IMR-90 (cell line): Measurements from ENCODE around the gene B4GALT7. TPM values are rescaled to one million over a fixed set of nuclear protein-coding genes. Genes with fewer than 3 reads are reported as not detected.

Source experiments
- ATAC-seq: fragments of 200-7000 bp; cut with Tn5 transposase; 2 replicates; pipeline ENCODE4 v1.9.1; 2020; ENCODE audit warnings: low read depth, mild to moderate bottlenecking, moderate library complexity
- BruUV-seq: library from RNA; stranded (reverse); fragments of 400-500 nt; replicated peaks from 2 replicates; lab custom pipeline; 2021; lab: Mats Ljungman, UMichigan
- CTCF ChIA-PET: fragments of 300-600 bp; formaldehyde crosslinking; extraction: SDS; loops from one replicate; lab custom pipeline; 2021; ENCODE audit warnings: antibody characterized with exemption; lab: Yijun Ruan, JAX
- POLR2A ChIA-PET: fragments of 300-600 bp; sonication (Branson Sonifier 250); formaldehyde crosslinking; loops from one replicate; lab custom pipeline; 2022; ENCODE audit warnings: antibody characterized with exemption; ENCODE audit not compliant: unreplicated experiment; lab: Charles Lee
- DNase-seq: peaks from one replicate; pipeline ENCODE4 v3.0.0; 2013
- H2AFZ ChIP-seq: replicated peaks from 2 replicates; pipeline ENCODE3; 2013; ENCODE audit warnings: low read length, mild to moderate bottlenecking; ENCODE audit not compliant: poor library complexity
- H2AK5ac ChIP-seq: 2 replicates; pipeline ENCODE4 v1.6.1; 2013; ENCODE audit warnings: low read depth, low read length, inconsistent platforms
- H2AK9ac ChIP-seq: replicated peaks from 2 replicates; pipeline ENCODE3; 2013; ENCODE audit warnings: mild to moderate bottlenecking, low read depth, low read length, moderate library complexity; ENCODE audit not compliant: poor library complexity
- H2BK120ac ChIP-seq: 2 replicates; pipeline ENCODE4 v1.6.1; 2013; ENCODE audit warnings: low read depth, low read length, inconsistent platforms
- H2BK15ac ChIP-seq: 3 replicates; pipeline ENCODE4 v1.6.1; 2013; ENCODE audit warnings: low read depth, low read length, inconsistent platforms
- H2BK20ac ChIP-seq: 2 replicates; pipeline ENCODE4 v1.6.1; 2013; ENCODE audit warnings: low read depth, mild to moderate bottlenecking, inconsistent platforms, low read length, moderate library complexity
- H2BK5ac ChIP-seq: 2 replicates; pipeline ENCODE4 v1.6.1; 2013; ENCODE audit warnings: mild to moderate bottlenecking, low read depth, low read length, inconsistent platforms; ENCODE audit not compliant: poor library complexity, severe bottlenecking
- H3K14ac ChIP-seq: replicated peaks from 2 replicates; pipeline ENCODE4 v1.6.1; 2013; ENCODE audit warnings: low read depth, low read length, inconsistent platforms
- H3K18ac ChIP-seq: 2 replicates; pipeline ENCODE4 v1.6.1; 2013; ENCODE audit warnings: low read depth, low read length, control low read depth
- H3K23ac ChIP-seq: 2 replicates; pipeline ENCODE4 v1.6.1; 2013; ENCODE audit warnings: low read depth, low read length, inconsistent platforms
- H3K27ac ChIP-seq: 2 replicates; pipeline ENCODE4 v1.5.1; 2013; ENCODE audit warnings: mild to moderate bottlenecking, control low read depth, low read length; ENCODE audit not compliant: insufficient read depth
- H3K27me3 ChIP-seq: 2 replicates; pipeline ENCODE4 v1.6.1; 2013; ENCODE audit warnings: low read length; ENCODE audit not compliant: control insufficient read depth, insufficient read depth
- H3K36me3 ChIP-seq: 2 replicates; pipeline ENCODE4 v1.6.1; 2013; ENCODE audit warnings: low read length, mixed read lengths; ENCODE audit not compliant: control insufficient read depth, insufficient read depth
- H3K4ac ChIP-seq: 2 replicates; pipeline ENCODE4 v1.6.1; 2013; ENCODE audit warnings: low read depth, low read length, inconsistent platforms
- H3K4me1 ChIP-seq: 2 replicates; pipeline ENCODE4 v1.6.1; 2013; ENCODE audit warnings: low read length, mixed read lengths; ENCODE audit not compliant: control insufficient read depth, insufficient read depth
- H3K4me2 ChIP-seq: 2 replicates; pipeline ENCODE4 v1.6.1; 2013; ENCODE audit warnings: low read depth, mild to moderate bottlenecking, control low read depth, low read length, moderate library complexity
- H3K4me3 ChIP-seq: 2 replicates; pipeline ENCODE4 v1.5.1; 2013; ENCODE audit warnings: low read depth, mild to moderate bottlenecking, control low read depth, low read length, moderate library complexity; ENCODE audit not compliant: insufficient read depth
- H3K56ac ChIP-seq: 2 replicates; pipeline ENCODE4 v1.6.1; 2013; ENCODE audit warnings: low read length, inconsistent platforms; ENCODE audit not compliant: insufficient read depth; ENCODE audit errors: extremely low read depth
- H3K79me1 ChIP-seq, 2 experiments: 2 replicates each; pipeline ENCODE4 v1.6.1; 2013; ENCODE audit warnings: low read length in 2 of 2, inconsistent platforms in 1 of 2, low read depth in 1 of 2
- H3K9ac ChIP-seq: 2 replicates; pipeline ENCODE4 v1.6.1; 2013; ENCODE audit warnings: low read depth, low read length, control low read depth
- H3K9me1 ChIP-seq: 2 replicates; pipeline ENCODE4 v1.6.1; 2013; ENCODE audit warnings: low read length, inconsistent platforms; ENCODE audit not compliant: insufficient read depth
- H3K9me3 ChIP-seq: 2 replicates; pipeline ENCODE4 v1.6.1; 2013; ENCODE audit warnings: low read length; ENCODE audit not compliant: control insufficient read depth, insufficient read depth
- H4K20me1 ChIP-seq: 2 replicates; pipeline ENCODE4 v1.6.1; 2013; ENCODE audit warnings: low read length, inconsistent platforms; ENCODE audit not compliant: insufficient read depth
- H4K5ac ChIP-seq: 2 replicates; pipeline ENCODE4 v1.6.1; 2013; ENCODE audit warnings: mild to moderate bottlenecking, low read depth, low read length, control low read depth
- H4K8ac ChIP-seq, 2 experiments: 2 replicates each; pipeline ENCODE4 v1.6.1; 2013; ENCODE audit warnings: low read depth in 2 of 2, low read length in 2 of 2, control low read depth in 1 of 2, inconsistent platforms in 1 of 2
- H4K91ac ChIP-seq: 2 replicates; pipeline ENCODE4 v1.6.1; 2013; ENCODE audit warnings: low read depth, low read length, inconsistent platforms; ENCODE audit not compliant: insufficient read depth
- BHLHE40 ChIP-seq: fragments of 150-350 bp; IDR thresholded peaks from 2 replicates; pipeline ENCODE4 v1.6.1; 2016; ENCODE audit warnings: mild to moderate bottlenecking, low read depth, low read length
- CTCF ChIP-seq: conservative IDR thresholded peaks from 2 replicates; pipeline ENCODE4 v1.5.1; 2012; ENCODE audit warnings: mild to moderate bottlenecking, low read depth, low read length, improper control_type of control experiment
- ELK1 ChIP-seq: fragments of 150-350 bp; IDR thresholded peaks from 2 replicates; pipeline ENCODE4 v1.6.1; 2016; ENCODE audit warnings: low read depth, mild to moderate bottlenecking, low read length, moderate library complexity, borderline replicate concordance
- MXI1 ChIP-seq: IDR thresholded peaks from 2 replicates; pipeline ENCODE4 v1.6.1; 2012; ENCODE audit warnings: low read depth, mild to moderate bottlenecking, low read length, moderate library complexity, borderline replicate concordance
- POLR2A ChIP-seq: IDR thresholded peaks from 2 replicates; pipeline ENCODE4 v1.6.1; 2012; ENCODE audit warnings: mild to moderate bottlenecking, low read depth, low read length
- RAD21 ChIP-seq: IDR thresholded peaks from 2 replicates; pipeline ENCODE4 v1.6.1; 2012; ENCODE audit warnings: low read length, improper control_type of control experiment
- RFX5 ChIP-seq: IDR thresholded peaks from 2 replicates; pipeline ENCODE4 v1.8.0; 2012; ENCODE audit warnings: low read depth, mild to moderate bottlenecking, low read length, moderate library complexity
- USF2 ChIP-seq: fragments of 150-350 bp; IDR thresholded peaks from 2 replicates; pipeline ENCODE4 v1.6.1; 2017; ENCODE audit warnings: mild to moderate bottlenecking, antibody characterized with exemption, low read length, low read depth
- WGBS, 2 experiments: methylation state at CpG; one replicate each; pipeline versions ENCODE4 v1.1.5 to v1.1.7; 2013; ENCODE audit warnings: missing lambda C conversion rate in 2 of 2; ENCODE audit not compliant: insufficient read length in 1 of 2; ENCODE audit errors: extremely low coverage in 2 of 2; 5-methylcytosine and 5-hydroxymethylcytosine counted together
- dilution Hi-C: fragments of 300-500 bp; cut with HindIII; formaldehyde crosslinking; loops from one replicate; pipeline ENCODE4 v1.14.3; 2018; ENCODE audit warnings: low sequenced_read_pairs; ENCODE audit not compliant: unreplicated experiment
- in situ Hi-C: fragments of 300-500 bp; cut with MboI; formaldehyde crosslinking; loops from 3 replicates; pipeline ENCODE4 v1.14.3; 2019; ENCODE audit warnings: low sequenced_read_pairs, inconsistent platforms, mixed read lengths
- intact Hi-C: fragments of 100-400 bp; cut with micrococcal nuclease; formaldehyde crosslinking; loops from 2 replicates; pipeline ENCODE4 v1.10.0; 2022
- polyA plus RNA-seq, 3 experiments: library from polyadenylated mRNA; depleted of rRNA; stranded (reverse); fragments of >200 nt; gene quantifications; 2 replicates each; pipeline ENCODE4 v1.2.3, GENCODE V29; 2012; ENCODE audit warnings: low replicate concordance in 1 of 3
- total RNA-seq: library from RNA; depleted of rRNA; stranded (reverse); fragments of >200 nt; gene quantifications from 2 replicates; pipeline ENCODE4 v1.2.3, GENCODE V29; 2012

The B4GALT7 gene
- total and polyA plus RNA-seq, 2 of the 4 experiments (the other 2 are of a cell fraction), result 29.2 to 79.6 TPM

- DNase-seq (no peak), ATAC-seq (no peak)
- Histone ChIP-seq H3K36me3 (peaks cover 35% of the 10 kb centered on the region), H3K27ac (no peak overlapping the region), H3K56ac (no peak overlapping the region), H3K9me1 (peaks cover 17% of the 10 kb centered on the region), H3K79me1 (peaks cover 27 to 62% of the 10 kb centered on the region in 2 experiments), H2BK20ac (no peak overlapping the region), H3K4me2 (no peak overlapping the region), H3K4me1 (peaks cover 6% of the 10 kb centered on the region), H3K4ac (no peak overlapping the region), H3K9me3 (no peaks in the 10 kb centered on the region), H3K9ac (no peak overlapping the region), H2AFZ (no peak overlapping the region), H4K91ac (no peak overlapping the region), H4K20me1 (peaks cover 8% of the 10 kb centered on the region; the same call in 1 of the 2 replicates), H4K5ac (no peak overlapping the region), H2BK120ac (no peak overlapping the region), H3K23ac (no peak overlapping the region), H2AK5ac (no peak overlapping the region), H2BK5ac (no peak overlapping the region), H2AK9ac (no peak overlapping the region), H3K14ac (no peak overlapping the region), H3K4me3 (no peak overlapping the region), H2BK15ac (no peak overlapping the region), H4K8ac (no peak overlapping the region), H3K27me3 (no peaks in the 10 kb centered on the region), H3K18ac (no peak overlapping the region)
- TF ChIP-seq POLR2A, result no peak
- no peak for TF ChIP-seq USF2
- TF ChIP-seq RAD21, result no peak
- TF ChIP-seq MXI1, result no peak
- TF ChIP-seq CTCF, result no peak
- TF ChIP-seq ELK1, result no peak
- no peak for TF ChIP-seq RFX5
- TF ChIP-seq BHLHE40, result no peak
- BruUV-seq, result no TSS peak
- intact Hi-C loops (no loop called here), in situ Hi-C loops (no loop called here), dilution Hi-C loops (no loop called here)
- CTCF ChIA-PET, result no interaction called here
- no CpG with 5 or more reads among the region's 2 CpGs for WGBS, 2 experiments
- POLR2A ChIA-PET, result no interaction called here
These were observed 3.1 kb upstream of the B4GALT7 start for GRCh38 chr5:177596775-177597238.
